SU-DHL-6 (cell line): ENCODE results near the gene NEUROG1.

Source experiments
- H2AFZ ChIP-seq: fragments of 200-600 bp; sonication (generic); 2 replicates; pipeline ENCODE4 v1.6.1; 2014; ENCODE audit warnings: low read depth, mild to moderate bottlenecking, moderate library complexity, mixed read lengths, antibody characterized with exemption, low read length; ENCODE audit not compliant: severe bottlenecking
- H3F3A ChIP-seq: fragments of 200-600 bp; shearing (Covaris generic); 2 replicates; pipeline ENCODE4 v1.6.0; 2016; ENCODE audit warnings: antibody characterized with exemption, mild to moderate bottlenecking; ENCODE audit not compliant: insufficient read depth
- H3K27ac ChIP-seq: fragments of 200-600 bp; sonication (generic); 2 replicates; pipeline ENCODE4 v1.5.1; 2016; ENCODE audit warnings: low read depth, mild to moderate bottlenecking, low read length, moderate library complexity, mixed read lengths
- H3K27me3 ChIP-seq: fragments of 200-600 bp; sonication (generic), shearing (Covaris generic); 2 replicates; pipeline ENCODE4 v1.6.0; 2014; ENCODE audit warnings: mild to moderate bottlenecking, low read length
- H3K36me3 ChIP-seq: fragments of 200-600 bp; sonication (generic); 2 replicates; pipeline ENCODE4 v1.6.1; 2014; ENCODE audit warnings: mild to moderate bottlenecking, low read length, mixed read lengths
- H3K4me2 ChIP-seq: fragments of 300-600, 200-600 bp; shearing (Covaris generic), sonication (generic); 2 replicates; pipeline ENCODE4 v1.6.0; 2014; ENCODE audit warnings: low read length, low read depth, mild to moderate bottlenecking; ENCODE audit not compliant: poor library complexity, severe bottlenecking
- H3K4me3 ChIP-seq: fragments of 200-600 bp; sonication (generic); 2 replicates; pipeline ENCODE4 v1.5.1; 2014; ENCODE audit warnings: antibody characterized with exemption, low read length, mild to moderate bottlenecking, mixed read lengths; ENCODE audit not compliant: insufficient read depth, poor library complexity, severe bottlenecking
- H3K79me2 ChIP-seq: fragments of 200-600 bp; sonication (generic); 2 replicates; pipeline ENCODE4 v1.6.1; 2014; ENCODE audit warnings: mild to moderate bottlenecking, low read length, moderate library complexity; ENCODE audit not compliant: insufficient read depth
- H3K9ac ChIP-seq: fragments of 200-600 bp; sonication (generic); 2 replicates; pipeline ENCODE4 v1.7.0; 2014; ENCODE audit warnings: mild to moderate bottlenecking, low read length
- H3K9me2 ChIP-seq: fragments of 200-600 bp; sonication (generic); replicated peaks from 2 replicates; pipeline ENCODE4 v1.6.1; 2014; ENCODE audit warnings: low read length; ENCODE audit not compliant: insufficient read depth
- H3K9me3 ChIP-seq: fragments of 200-600 bp; sonication (generic); 2 replicates; pipeline ENCODE4 v1.6.1; 2014; ENCODE audit warnings: low read length, mixed read lengths; ENCODE audit not compliant: insufficient read depth
- H4K20me1 ChIP-seq: fragments of 200-600 bp; sonication (generic); 2 replicates; pipeline ENCODE4 v1.6.1; 2014; ENCODE audit warnings: low read depth, mild to moderate bottlenecking, antibody characterized with exemption, low read length, moderate library complexity, mixed read lengths
- EZH2phosphoT487 ChIP-seq: fragments of 200-600 bp; sonication (generic), shearing (Covaris generic); conservative IDR thresholded peaks from 2 replicates; pipeline ENCODE4 v1.6.1; 2018; ENCODE audit warnings: mild to moderate bottlenecking, antibody characterized with exemption, low read length, moderate library complexity, mixed read lengths
- TF ChIP-seq, protein P1 (sequence below): fragments of 200-600 bp; sonication (generic); IDR thresholded peaks from one replicate; pipeline ENCODE4 v1.5.1; 2017; ENCODE audit warnings: antibody characterized with exemption, mild to moderate bottlenecking, low read length, moderate library complexity; ENCODE audit not compliant: insufficient read depth, poor library complexity, severe bottlenecking

The NEUROG1 gene

DNA sequence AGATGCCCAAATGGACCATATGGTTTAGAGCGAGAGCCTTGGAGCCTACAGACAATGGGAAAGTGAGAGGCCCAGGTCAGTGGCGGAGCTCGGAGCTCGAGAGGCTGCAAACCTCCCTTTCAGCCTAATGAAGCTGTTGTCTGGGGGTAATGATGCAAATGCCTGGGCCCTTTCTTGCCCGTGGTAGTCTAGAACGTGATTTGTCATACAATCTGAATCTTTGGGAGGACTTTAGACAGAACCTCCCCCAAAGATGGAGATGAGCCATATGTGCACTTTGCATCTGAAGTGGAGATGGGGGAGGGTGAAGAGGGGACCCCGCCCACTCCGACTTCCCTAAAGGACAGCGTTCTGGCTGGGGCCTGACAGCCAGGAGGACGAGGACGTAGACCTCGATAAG, 10.3 kb upstream of the NEUROG1 start:
- Histone ChIP-seq H3K27ac (no peak overlapping the region), H3K27me3 (no peaks in the 10 kb centered on the region), H2AFZ (no peak overlapping the region), H3K9me2 (no peaks in the 10 kb centered on the region), H4K20me1 (no peaks in the 10 kb centered on the region), H3K4me3 (no peak overlapping the region), H3K36me3 (no peaks in the 10 kb centered on the region), H3K79me2 (no peaks in the 10 kb centered on the region), H3F3A (no peaks in the 10 kb centered on the region), H3K9ac (no peak overlapping the region), H3K9me3 (no peaks in the 10 kb centered on the region), H3K4me2 (no peak overlapping the region)
- TF ChIP-seq, protein P1, sequence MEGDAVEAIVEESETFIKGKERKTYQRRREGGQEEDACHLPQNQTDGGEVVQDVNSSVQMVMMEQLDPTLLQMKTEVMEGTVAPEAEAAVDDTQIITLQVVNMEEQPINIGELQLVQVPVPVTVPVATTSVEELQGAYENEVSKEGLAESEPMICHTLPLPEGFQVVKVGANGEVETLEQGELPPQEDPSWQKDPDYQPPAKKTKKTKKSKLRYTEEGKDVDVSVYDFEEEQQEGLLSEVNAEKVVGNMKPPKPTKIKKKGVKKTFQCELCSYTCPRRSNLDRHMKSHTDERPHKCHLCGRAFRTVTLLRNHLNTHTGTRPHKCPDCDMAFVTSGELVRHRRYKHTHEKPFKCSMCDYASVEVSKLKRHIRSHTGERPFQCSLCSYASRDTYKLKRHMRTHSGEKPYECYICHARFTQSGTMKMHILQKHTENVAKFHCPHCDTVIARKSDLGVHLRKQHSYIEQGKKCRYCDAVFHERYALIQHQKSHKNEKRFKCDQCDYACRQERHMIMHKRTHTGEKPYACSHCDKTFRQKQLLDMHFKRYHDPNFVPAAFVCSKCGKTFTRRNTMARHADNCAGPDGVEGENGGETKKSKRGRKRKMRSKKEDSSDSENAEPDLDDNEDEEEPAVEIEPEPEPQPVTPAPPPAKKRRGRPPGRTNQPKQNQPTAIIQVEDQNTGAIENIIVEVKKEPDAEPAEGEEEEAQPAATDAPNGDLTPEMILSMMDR, result no peak
- no peak for TF ChIP-seq EZH2phosphoT487

DNA sequence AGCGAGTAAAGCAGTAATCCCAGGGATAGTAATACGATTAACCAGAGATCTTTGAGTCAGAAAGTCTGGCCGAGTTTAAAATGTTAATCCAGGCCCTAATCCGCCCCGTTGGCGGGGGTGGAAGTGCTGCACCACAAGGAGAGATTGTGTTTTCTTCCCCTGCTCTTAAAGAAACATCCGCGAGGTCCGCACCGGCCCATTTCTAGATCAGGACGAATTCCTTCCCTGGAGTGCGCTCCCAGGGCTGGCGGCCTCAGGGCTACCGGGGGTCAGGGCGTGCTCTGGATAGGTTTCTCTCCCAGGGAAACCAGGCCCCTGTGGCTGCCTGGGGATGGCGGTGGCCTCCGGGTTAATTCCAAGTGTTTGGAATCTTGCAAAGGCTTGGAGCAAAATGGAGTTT, 9.3 kb upstream of the NEUROG1 start:
- Histone ChIP-seq H3K27ac (no peak overlapping the region), H3K79me2 (no peaks in the 10 kb centered on the region), H3K4me2 (no peak overlapping the region), H2AFZ (no peak overlapping the region), H3K27me3 (no peaks in the 10 kb centered on the region), H3K9me3 (no peaks in the 10 kb centered on the region), H3K36me3 (no peaks in the 10 kb centered on the region), H3K9me2 (no peaks in the 10 kb centered on the region), H4K20me1 (no peaks in the 10 kb centered on the region), H3K4me3 (no peak overlapping the region), H3K9ac (no peak overlapping the region), H3F3A (no peaks in the 10 kb centered on the region)
- TF ChIP-seq, protein P1, result no peak
- TF ChIP-seq EZH2phosphoT487, result no peak

DNA sequence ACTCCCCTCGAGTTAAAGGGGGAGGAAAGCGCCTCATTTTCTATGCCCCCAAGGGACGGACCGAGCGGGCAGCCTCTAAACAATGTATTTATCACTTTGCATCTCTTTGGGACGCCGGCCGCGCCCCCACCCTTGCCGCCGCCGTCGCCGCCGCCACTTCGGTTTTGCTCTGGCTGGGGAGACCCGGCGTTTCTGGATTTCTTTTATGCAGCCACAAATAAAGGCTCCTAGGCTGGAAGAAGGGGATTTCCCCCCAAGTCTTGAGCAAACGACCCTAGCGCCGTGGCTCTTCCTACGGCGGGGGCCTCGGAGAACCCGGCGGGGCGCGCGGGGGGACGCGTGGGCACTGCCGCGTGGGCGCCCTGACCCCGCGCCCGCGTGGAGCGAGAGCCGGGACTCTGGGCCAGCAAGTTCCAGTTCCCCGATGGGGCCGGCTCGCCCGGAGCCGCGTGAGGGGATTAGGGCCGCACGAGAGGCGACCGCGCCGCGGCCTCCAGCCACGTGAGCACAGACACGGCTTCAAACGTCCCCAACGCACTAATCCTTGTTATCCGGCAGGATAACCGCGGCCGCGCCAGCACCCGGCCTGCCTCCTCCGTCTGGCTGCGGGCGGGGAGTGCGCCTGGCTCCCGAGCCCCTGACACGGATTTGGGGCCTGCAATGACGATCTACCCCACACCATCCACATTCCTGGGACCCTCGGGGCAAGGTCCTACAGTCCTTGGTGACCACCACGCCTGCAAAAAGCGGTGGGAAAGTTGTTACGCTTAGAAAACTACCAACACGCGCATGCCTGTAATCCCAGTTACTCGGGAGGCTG, 7.9 kb upstream of the NEUROG1 start:
- no peak overlapping the region for H3K9ac ChIP-seq
- no peaks in the 10 kb centered on the region for H3K9me2 ChIP-seq
- H3K27me3 ChIP-seq, result no peaks in the 10 kb centered on the region
- no peaks in the 10 kb centered on the region for H4K20me1 ChIP-seq
- TF ChIP-seq, protein P1, result no peak
- TF ChIP-seq EZH2phosphoT487, result no peak
- no peaks in the 10 kb centered on the region for H3F3A ChIP-seq
- H3K36me3 ChIP-seq, result no peaks in the 10 kb centered on the region
- H3K4me2 ChIP-seq, result no peak overlapping the region
- H3K79me2 ChIP-seq, result no peaks in the 10 kb centered on the region
- no peak overlapping the region for H2AFZ ChIP-seq
- H3K27ac ChIP-seq, result no peak overlapping the region
- H3K9me3 ChIP-seq, result no peaks in the 10 kb centered on the region
- H3K4me3 ChIP-seq, result no peak overlapping the region
